AG10803 (cell line): ENCODE data around the gene SCML1.

Experiments
- DNase-seq: peaks from one replicate; pipeline ENCODE4 v3.0.0; 2010; ENCODE audit warnings: low read depth
- H3K4me3 ChIP-seq: 2 replicates; pipeline ENCODE4 v1.5.1; 2011; ENCODE audit warnings: mild to moderate bottlenecking, low read length, control low read depth
- CTCF ChIP-seq: conservative IDR thresholded peaks from 2 replicates; pipeline ENCODE4 v1.5.1; 2011; ENCODE audit warnings: mild to moderate bottlenecking, low read length, control low read depth, inconsistent platforms

The SCML1 gene

GRCh38 chrX:17736856-17737709 lies at the start of gene SCML1:
Gene SCML1, plus strand, starts transcription at chrX:17737493. Its CDS starts 6,694 bp downstream, at chrX:17744187.
- peak within 1 kb of the TSS; percentile 72 for H3K4me3 ChIP-seq
- peak; percentile 98 for DNase-seq
- TF ChIP-seq CTCF: no peak

GRCh38 chrX:17687648-17688047 lies 49.6 kb upstream of the SCML1 start:
- no peak for TF ChIP-seq CTCF
- no peak overlapping the region for H3K4me3 ChIP-seq
- DNase-seq: no peak

GRCh38 chrX:17689971-17690409 lies 47.3 kb upstream of the SCML1 start:
- DNase-seq: peak; percentile 82
- H3K4me3 ChIP-seq: no peak overlapping the region
- peak; percentile 66 for TF ChIP-seq CTCF

GRCh38 chrX:17692709-17693346 lies 44.5 kb upstream of the SCML1 start:
- no peak overlapping the region for H3K4me3 ChIP-seq
- DNase-seq: peak; percentile 46
- TF ChIP-seq CTCF: no peak

- TF ChIP-seq CTCF: peak; percentile 28; the same call in 1 of the 2 replicates
- peak; percentile 51 for DNase-seq
- no peak overlapping the region for H3K4me3 ChIP-seq
Measured at GRCh38 chrX:17697191-17697590, 40.1 kb upstream of the SCML1 start.

- DNase-seq: no peak
- no peak overlapping the region for H3K4me3 ChIP-seq
- no peak for TF ChIP-seq CTCF
Measured at GRCh38 chrX:17700976-17701375, 36.3 kb upstream of the SCML1 start.

GRCh38 chrX:17703201-17703600 lies 34.1 kb upstream of the SCML1 start:
- H3K4me3 ChIP-seq: no peak overlapping the region
- no peak for TF ChIP-seq CTCF
- no peak for DNase-seq
